K562 (cell line): ENCODE results near the gene IFT122. TPM values are rescaled to one million over a fixed set of nuclear protein-coding genes. Genes with fewer than 3 reads are reported as not detected.

Experiments
- ATAC-seq: fragments of 200-7000 bp; cut with Tn5 transposase; 3 replicates; pipeline ENCODE4 v1.9.1; 2020; ENCODE audit warnings: moderate library complexity
- BruUV-seq: library from RNA; stranded (reverse); fragments of 400-500 nt; replicated peaks from 2 replicates; lab custom pipeline; 2021; lab: Mats Ljungman, UMichigan
- CTCF ChIA-PET: fragments of 300-600 bp; formaldehyde crosslinking; extraction: SDS; loops from one replicate; lab custom pipeline; 2021; ENCODE audit warnings: low intra/inter-chr PET ratio; lab: Yijun Ruan, JAX
- POLR2A ChIA-PET: fragments of 300-600, 350-650 bp; sonication (Branson Sonifier 250); formaldehyde crosslinking; extraction: SDS; loops from one replicate; lab custom pipeline; 2021; ENCODE audit warnings: antibody characterized with exemption, inconsistent platforms; lab: Yijun Ruan, JAX
- DNase-seq, 4 experiments: peaks; one replicate each; pipeline versions ENCODE4 v3.0.0 to v3.0.0-alpha.2; 2011 to 2018; ENCODE audit warnings: low spot score in 3 of 4, mixed read lengths in 3 of 4; ENCODE audit errors: extremely low read depth in 1 of 4
- FAIRE-seq: peaks from 2 replicates; lab custom pipeline; 2011; peaks lifted over from hg19 to GRCh38; lab: Jason Lieb, UNC
- H2AFZ ChIP-seq: 2 replicates; pipeline ENCODE4 v1.6.0; 2011; ENCODE audit warnings: low read depth, low read length, control low read depth, inconsistent platforms
- H3K27ac ChIP-seq: fragments of 200-600 bp; 3 replicates; pipeline ENCODE4 v1.8.0; 2011; ENCODE audit warnings: low read depth, mild to moderate bottlenecking, control low read depth, inconsistent platforms, low read length, moderate library complexity, mixed read lengths; ENCODE audit errors: extremely low read depth
- H3K27me3 ChIP-seq, 2 experiments: fragments of 300-600 bp in 1 of 2; 2 replicates in 1 of 2; 3 replicates in 1 of 2; pipeline versions ENCODE4 v1.6.0 to v1.8.0; 2011; ENCODE audit warnings: inconsistent platforms in 2 of 2, low read length in 2 of 2, mild to moderate bottlenecking in 1 of 2, mixed read lengths in 1 of 2, moderate library complexity in 1 of 2; ENCODE audit not compliant: control insufficient read depth in 2 of 2, insufficient read depth in 2 of 2
- H3K36me3 ChIP-seq: fragments of 300-600 bp; 3 replicates; pipeline ENCODE4 v1.8.0; 2011; ENCODE audit warnings: mild to moderate bottlenecking, low read length, inconsistent platforms; ENCODE audit not compliant: control insufficient read depth, insufficient read depth
- H3K4me1 ChIP-seq, 2 experiments: fragments of 200-600 bp in 1 of 2; replicated peaks in 1 of 2; 2 replicates in 1 of 2; 3 replicates in 1 of 2; pipeline versions ENCODE4 v1.5.1 to v1.8.0; 2011; ENCODE audit warnings: inconsistent platforms in 2 of 2, low read length in 2 of 2, mild to moderate bottlenecking in 1 of 2, mixed read lengths in 1 of 2, moderate library complexity in 1 of 2; ENCODE audit not compliant: control insufficient read depth in 2 of 2, insufficient read depth in 2 of 2
- H3K4me2 ChIP-seq: 2 replicates; pipeline ENCODE4 v1.6.1; 2011; ENCODE audit warnings: low read length, control low read depth, inconsistent platforms, mixed read lengths; ENCODE audit not compliant: insufficient read depth
- H3K4me3 ChIP-seq: fragments of 200-600 bp; sonication (generic), shearing (Covaris generic); 2 replicates; pipeline ENCODE4 v1.5.1; 2016; ENCODE audit warnings: control low read depth, inconsistent platforms
- H3K79me2 ChIP-seq: fragments of 200-600 bp; 3 replicates; pipeline ENCODE4 v1.8.0; 2011; ENCODE audit warnings: low read length, inconsistent platforms; ENCODE audit not compliant: control insufficient read depth, insufficient read depth
- H3K9ac ChIP-seq, 2 experiments: 2 replicates each; pipeline versions ENCODE4 v1.6.0 to v1.6.1; 2011; ENCODE audit warnings: low read depth in 2 of 2, low read length in 2 of 2, control low read depth in 1 of 2, inconsistent platforms in 1 of 2, mild to moderate bottlenecking in 1 of 2, mixed read lengths in 1 of 2; ENCODE audit not compliant: insufficient read depth in 1 of 2
- H3K9me1 ChIP-seq: one replicate; pipeline ENCODE4 v1.6.0; 2011; ENCODE audit warnings: inconsistent platforms, mild to moderate bottlenecking, low read length, moderate library complexity; ENCODE audit not compliant: control insufficient read depth, insufficient read depth
- H3K9me3 ChIP-seq: replicated peaks from 2 replicates; pipeline ENCODE4 v1.5.1; 2011; ENCODE audit warnings: low read depth, low read length, inconsistent platforms; ENCODE audit not compliant: control insufficient read depth, insufficient read depth
- H4K20me1 ChIP-seq: replicated peaks from 2 replicates; pipeline ENCODE4 v1.6.1; 2011; ENCODE audit warnings: low read length, inconsistent platforms, mixed read lengths; ENCODE audit not compliant: control insufficient read depth, insufficient read depth
- ARID3A ChIP-seq: IDR thresholded peaks from 2 replicates; pipeline ENCODE4 v1.6.1; 2012; ENCODE audit warnings: low read depth, low read length, improper control_type of control experiment, borderline replicate concordance
- CBFA2T3 ChIP-seq: fragments of 450-650 bp; IDR thresholded peaks from 2 replicates; pipeline ENCODE4 v1.6.1; 2017
- CBX5 ChIP-seq: IDR thresholded peaks from 2 replicates; pipeline ENCODE4 v1.6.1; 2014; ENCODE audit warnings: low read depth, borderline replicate concordance
- CC2D1A ChIP-seq: fragments of 450-650 bp; IDR thresholded peaks from 2 replicates; pipeline ENCODE4 v1.6.1; 2017; ENCODE audit warnings: mild to moderate bottlenecking
- CEBPB ChIP-seq: fragments of 450-650 bp; IDR thresholded peaks from 2 replicates; pipeline ENCODE4 v1.6.1; 2016; ENCODE audit warnings: missing genetic modification characterization, missing compliant biosample characterization
- GABPA ChIP-seq: fragments of 200-800 bp; sonication (Bioruptor generic); conservative IDR thresholded peaks from 2 replicates; pipeline ENCODE4 v1.6.1; 2016; ENCODE audit warnings: low read depth, missing genetic modification characterization, missing compliant biosample characterization
- HES1 ChIP-seq: fragments of 450-650 bp; IDR thresholded peaks from 2 replicates; pipeline ENCODE4 v1.6.1; 2016; ENCODE audit warnings: low read depth, mild to moderate bottlenecking, moderate library complexity
- KDM1A ChIP-seq, 2 experiments: fragments of 450-650 bp; IDR thresholded peaks; 2 replicates each; pipeline ENCODE4 v1.6.1; 2016; ENCODE audit warnings: mild to moderate bottlenecking in 2 of 2
- KLF13 ChIP-seq: fragments of 450-650 bp; IDR thresholded peaks from 2 replicates; pipeline ENCODE4 v1.6.1; 2016; ENCODE audit warnings: missing genetic modification characterization, low read depth, mild to moderate bottlenecking, missing compliant biosample characterization, moderate library complexity, borderline replicate concordance
- MAZ ChIP-seq, 2 experiments: fragments of 450-650 bp in 1 of 2; sonication (generic) in 1 of 2; formaldehyde crosslinking; IDR thresholded peaks in 1 of 2; conservative IDR thresholded peaks in 1 of 2; 2 replicates each; pipeline versions ENCODE4 v1.4.0 to v1.5.0; 2020; ENCODE audit warnings: mild to moderate bottlenecking in 1 of 2, missing genetic modification reagents in 1 of 2
- MCM2 ChIP-seq: fragments of 450-650 bp; IDR thresholded peaks from 2 replicates; pipeline ENCODE4 v1.6.1; 2017; ENCODE audit warnings: low read depth, mild to moderate bottlenecking
- MCM7 ChIP-seq, 2 experiments: fragments of 450-650 bp; IDR thresholded peaks; 2 replicates each; pipeline ENCODE4 v1.6.1; 2016 to 2018
- NEUROD1 ChIP-seq: fragments of 150-350 bp; IDR thresholded peaks from 2 replicates; pipeline ENCODE4 v1.6.1; 2014; ENCODE audit warnings: borderline replicate concordance, low read length, low read depth; ENCODE audit not compliant: partially characterized antibody
- NONO ChIP-seq, 2 experiments: fragments of 200-400 bp in 1 of 2; fragments of 450-650 bp in 1 of 2; formaldehyde crosslinking in 1 of 2; IDR thresholded peaks; 2 replicates each; pipeline ENCODE4 v1.6.1; 2017; ENCODE audit warnings: low read depth in 2 of 2, mild to moderate bottlenecking in 2 of 2, moderate library complexity in 2 of 2, low read length in 1 of 2
- TAF9B ChIP-seq: fragments of 450-650 bp; IDR thresholded peaks from 2 replicates; pipeline ENCODE4 v1.6.1; 2018; ENCODE audit warnings: mild to moderate bottlenecking; ENCODE audit not compliant: partially characterized antibody
- TCF7 ChIP-seq: sonication (generic); IDR thresholded peaks from 2 replicates; pipeline ENCODE4 v1.6.1; 2016; ENCODE audit warnings: antibody characterized with exemption, borderline replicate concordance
- USF2 ChIP-seq: sonication (generic); formaldehyde crosslinking; IDR thresholded peaks from 2 replicates; pipeline ENCODE4 v1.5.0; 2020; ENCODE audit warnings: missing genetic modification reagents
- ZNF175 ChIP-seq: fragments of 200-800 bp; sonication (Bioruptor generic); IDR thresholded peaks from 2 replicates; pipeline ENCODE4 v1.6.1; 2016; ENCODE audit warnings: low read depth, mild to moderate bottlenecking, missing genetic modification characterization, missing compliant biosample characterization
- ZNF263 ChIP-seq: sonication (generic); formaldehyde crosslinking; IDR thresholded peaks from 2 replicates; pipeline ENCODE4 v1.8.0; 2022; ENCODE audit warnings: mild to moderate bottlenecking, missing genetic modification reagents, borderline replicate concordance
- ZNF316 ChIP-seq: fragments of 450-650 bp; IDR thresholded peaks from 2 replicates; pipeline ENCODE4 v1.6.1; 2016
- ZNF41 ChIP-seq: fragments of 250-450 bp; sonication (Bioruptor Pico); conservative IDR thresholded peaks from 2 replicates; pipeline ENCODE4 v1.4.0; 2020; ENCODE audit warnings: mild to moderate bottlenecking
- ZNF431 ChIP-seq: sonication (generic); formaldehyde crosslinking; IDR thresholded peaks from 2 replicates; pipeline ENCODE4 v1.8.0; 2022; ENCODE audit warnings: mild to moderate bottlenecking, missing genetic modification reagents
- WGBS: fragments of 100-300 bp; shearing (Covaris generic); methylation state at CpG from one replicate; pipeline ENCODE4 v1.1.6; 2016; ENCODE audit warnings: low coverage, mixed read lengths; ENCODE audit not compliant: insufficient coverage; ENCODE audit errors: missing lambda C conversion rate; 5-methylcytosine and 5-hydroxymethylcytosine counted together
- in situ Hi-C: fragments of 300-500 bp; cut with MboI; formaldehyde crosslinking; loops from 4 replicates; pipeline ENCODE4 v1.15.0; 2018; ENCODE audit warnings: inconsistent platforms, mixed read lengths
- intact Hi-C: fragments of 100-400 bp; cut with micrococcal nuclease; formaldehyde crosslinking; loops from 2 replicates; pipeline ENCODE4 v1.14.2; 2022
- polyA plus RNA-seq, 8 experiments: library from polyadenylated mRNA; depleted of rRNA in 4 of 8; stranded (reverse) in 5 of 8; unstranded in 3 of 8; fragments of >200 nt; fragmentation: Nextera tagmentation in 2 of 8; fragmentation: Illumina TruSeq in 1 of 8; extraction: Ambion mirVana in 2 of 8; extraction: Trizol in 1 of 8; gene quantifications; 2 replicates each; pipeline versions ENCODE4 v1.2.1 to v1.2.3, GENCODE V29; 2011 to 2014; ENCODE audit warnings: inconsistent platforms in 1 of 8, missing spikeins in 1 of 8
- total RNA-seq, 7 experiments: library from RNA; depleted of rRNA in 6 of 7; stranded (reverse); fragments of >200 nt in 6 of 7; fragmentation: Illumina TruSeq in 2 of 7; extraction: Trizol in 2 of 7; gene quantifications; 2 replicates each; pipeline versions ENCODE4 v1.2.1 to v1.2.3, GENCODE V29; 2011 to 2021; ENCODE audit warnings: low replicate concordance in 1 of 7

IFT122 gene
- total and polyA plus RNA-seq, 9 of the 15 experiments (the other 6 are each of a cell fraction or from before 2014, with no cell fraction given): 2.4 to 11.5 (median 7.7) TPM

GRCh38 chr3:129403450-129403849 lies 36.6 kb upstream of the IFT122 start (continued):
- TF ChIP-seq MCM7 (IDR thresholded peaks at IDR 0.05): no peak
- TF ChIP-seq MCM2: no peak
- TF ChIP-seq NONO (IDR thresholded peaks at IDR 0.05; ENCODE audit: low read depth in 2 of 2, low read length in 1 of 2): no peak
- no peak for TF ChIP-seq GABPA (tag)
- TF ChIP-seq ZNF316: no peak
- no peak for TF ChIP-seq ZNF175 (CRISPR knock-in tag)
- no peak for TF ChIP-seq ZNF263
- TF ChIP-seq ARID3A: no peak

GRCh38 chr3:129404130-129404529 lies 35.9 kb upstream of the IFT122 start:
- no peak for FAIRE-seq
- in situ Hi-C loops: no loop called here
- POLR2A ChIA-PET: interaction anchor here (1.3 kb wide), 1 partner anchor 8 kb away, joined by 4 read pairs; no protein-coding TSS in a partner anchor
- no peak for TF ChIP-seq TAF9B
- TF ChIP-seq CEBPB (tag): no peak
- TF ChIP-seq MAZ (CRISPR knock-in tag; conservative IDR thresholded peaks at IDR 0.05 in 1 of 2, IDR thresholded peaks at IDR 0.05 in 1 of 2): no peak
- TF ChIP-seq CBX5: no peak
- TF ChIP-seq ZNF41 (CRISPR knock-in tag): no peak
- TF ChIP-seq ZNF431 (CRISPR knock-in tag): no peak
- TF ChIP-seq NEUROD1: no peak
- TF ChIP-seq TCF7: no peak
- no peak for TF ChIP-seq KLF13 (tag)
- no peak for TF ChIP-seq CC2D1A
- TF ChIP-seq KDM1A (IDR thresholded peaks at IDR 0.05): no peak
- TF ChIP-seq CBFA2T3: no peak
- TF ChIP-seq HES1: no peak
- TF ChIP-seq USF2 (CRISPR knock-in tag): no peak

More at GRCh38 chr3:129404130-129404529, 35.9 kb upstream of the IFT122 start:
- no peak overlapping the region for H2AFZ ChIP-seq
- peaks cover 1% of the 10 kb centered on the region for H3K79me2 ChIP-seq
- H3K27ac ChIP-seq: no peak overlapping the region
- no peaks in the 10 kb centered on the region for H3K36me3 ChIP-seq
- H3K9ac ChIP-seq: peak overlapping the region in 1 of 2 experiments; percentile 43; a peak in 1 of 4 replicates
- CTCF ChIA-PET: no interaction called here
- no peak overlapping the region for H3K4me2 ChIP-seq
- ATAC-seq (no peak), DNase-seq (no peak)
- no peaks in the 10 kb centered on the region for H3K9me1 ChIP-seq
- no peaks in the 10 kb centered on the region for H3K9me3 ChIP-seq
- no peak overlapping the region for H3K4me3 ChIP-seq
- H4K20me1 ChIP-seq: no peaks in the 10 kb centered on the region
- intact Hi-C loops: no loop called here
- H3K4me1 ChIP-seq: peaks cover 0 to 7% of the 10 kb centered on the region in 2 experiments; a peak in 3 of 5 replicates
- no peaks in the 10 kb centered on the region for H3K27me3 ChIP-seq
- no TSS peak for BruUV-seq
- 61% methylated on average over 8 of the region's 8 CpGs for WGBS
